Panc1 (cell line): ENCODE data around the gene HGD. TPM values are rescaled to one million over a fixed set of nuclear protein-coding genes. Genes with fewer than 3 reads are reported as not detected.
A peak's percentile ranks its signal among the peaks of the same experiment; 100 is the strongest.
"Not testable (repeated sequence)": the region's sequence is repeated elsewhere in the genome, so short reads cannot be mapped to it uniquely, and the experiment has no call there.

ENCODE experiments used
- ATAC-seq: fragments of 200-7000 bp; cut with Tn5 transposase; 2 replicates; pipeline ENCODE4 v1.9.1; 2020; ENCODE audit warnings: mild to moderate bottlenecking, moderate library complexity
- BruUV-seq: library from RNA; stranded (reverse); fragments of 400-500 nt; replicated peaks from 2 replicates; lab custom pipeline; 2021; lab: Mats Ljungman, UMichigan
- CTCF ChIA-PET: fragments of 300-600 bp; sonication (Branson Sonifier 250); formaldehyde crosslinking; loops from one replicate; lab custom pipeline; 2022; ENCODE audit warnings: antibody characterized with exemption; lab: Charles Lee
- POLR2A ChIA-PET: fragments of 300-600 bp; sonication (Branson Sonifier 250); formaldehyde crosslinking; loops from one replicate; lab custom pipeline; 2022; ENCODE audit warnings: antibody characterized with exemption; lab: Charles Lee
- DNase-seq: peaks from one replicate; pipeline ENCODE4 v3.0.0-alpha.2; 2010; ENCODE audit warnings: low read depth, low spot score
- H3K27ac ChIP-seq: 2 replicates; pipeline ENCODE4 v1.5.1; 2011; ENCODE audit warnings: mild to moderate bottlenecking, low read length, inconsistent platforms
- H3K27me3 ChIP-seq: fragments of 200-500 bp; sonication (Bioruptor generic); 2 replicates; pipeline ENCODE4 v1.6.0; 2014; ENCODE audit warnings: low read length, inconsistent platforms; ENCODE audit not compliant: control insufficient read depth, insufficient read depth
- H3K36me3 ChIP-seq: fragments of 200-500 bp; sonication (Bioruptor generic); 2 replicates; pipeline ENCODE4 v1.5.1; 2014; ENCODE audit warnings: inconsistent platforms, mild to moderate bottlenecking, low read length, moderate library complexity; ENCODE audit not compliant: control insufficient read depth, insufficient read depth
- H3K4me1 ChIP-seq: 2 replicates; pipeline ENCODE4 v1.5.1; 2011; ENCODE audit warnings: inconsistent platforms, mild to moderate bottlenecking, low read length, moderate library complexity; ENCODE audit not compliant: control insufficient read depth, insufficient read depth
- H3K4me3 ChIP-seq, 2 experiments: 2 replicates each; pipeline ENCODE4 v1.5.1; 2011 to 2012; ENCODE audit warnings: low read depth in 2 of 2, low read length in 2 of 2, mild to moderate bottlenecking in 2 of 2, inconsistent platforms in 1 of 2, moderate library complexity in 1 of 2
- H3K9me3 ChIP-seq: fragments of 200-500 bp; sonication (Bioruptor generic); 2 replicates; pipeline ENCODE4 v1.5.1; 2014; ENCODE audit warnings: low read depth, mild to moderate bottlenecking, inconsistent platforms, low read length, moderate library complexity; ENCODE audit not compliant: control insufficient read depth, insufficient read depth
- POLR2AphosphoS5 ChIP-seq: IDR thresholded peaks from 2 replicates; pipeline ENCODE4 v1.6.1; 2012; ENCODE audit warnings: mild to moderate bottlenecking, low read depth, low read length, moderate library complexity
- REST ChIP-seq, 2 experiments: IDR thresholded peaks; 2 replicates each; pipeline ENCODE4 v1.6.1; 2011 to 2012; ENCODE audit warnings: low read depth in 2 of 2, control low read depth in 1 of 2, low read length in 1 of 2, mild to moderate bottlenecking in 1 of 2, moderate library complexity in 1 of 2; ENCODE audit not compliant: insufficient read depth in 1 of 2
- SIN3A ChIP-seq: IDR thresholded peaks from 2 replicates; pipeline ENCODE4 v1.6.1; 2012; ENCODE audit warnings: low read depth, mild to moderate bottlenecking, low read length, moderate library complexity, borderline replicate concordance; ENCODE audit not compliant: insufficient read depth
- TCF7L2 ChIP-seq: IDR thresholded peaks from 2 replicates; pipeline ENCODE4 v1.6.1; 2011; ENCODE audit warnings: mild to moderate bottlenecking, low read depth, low read length, inconsistent platforms
- in situ Hi-C: cut with HindIII; loops from 2 replicates; pipeline ENCODE4 v1.10.0; 2016; ENCODE audit warnings: low sequenced_read_pairs, low pct_unique_long_range_greater_than_20kb
- intact Hi-C: fragments of 100-400 bp; cut with micrococcal nuclease; formaldehyde crosslinking; loops from one replicate; pipeline ENCODE4 v1.10.0; 2022; ENCODE audit not compliant: unreplicated experiment
- total RNA-seq: library from RNA; stranded (reverse); gene quantifications from one replicate; pipeline ENCODE4 v1.2.1, GENCODE V29; 2021; ENCODE audit not compliant: unreplicated experiment
- TF ChIP-seq, protein P1 (sequence below): fragments of 450-650 bp; IDR thresholded peaks from 2 replicates; pipeline ENCODE4 v1.5.1; 2017; ENCODE audit warnings: mild to moderate bottlenecking

HGD gene
- total RNA-seq, 1 experiment from 2014 or later = 0.59 TPM

DNA sequence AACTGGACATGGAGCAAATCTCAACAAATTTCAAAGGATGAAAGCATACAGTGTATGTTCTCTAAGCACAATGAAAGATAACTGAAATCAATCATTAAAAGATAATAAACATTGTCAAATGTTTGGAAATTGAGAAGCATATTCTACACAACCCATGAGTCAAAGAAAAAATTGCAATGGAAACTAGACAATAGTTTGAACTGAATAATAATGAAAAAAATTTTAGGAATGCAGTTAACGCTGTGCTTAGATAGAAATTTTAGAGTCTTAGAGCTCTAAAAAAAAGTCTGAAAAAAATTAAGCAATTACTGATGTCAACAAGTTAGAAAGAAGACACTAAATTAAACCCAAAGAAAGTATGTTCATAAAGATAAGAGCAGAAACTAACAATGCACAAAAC lies 44.8 kb upstream of the HGD start:
- DNase-seq = no peak
- no peak for ATAC-seq
- TF ChIP-seq POLR2AphosphoS5 = no peak
- TF ChIP-seq SIN3A = no peak
- no peak for TF ChIP-seq TCF7L2
- TF ChIP-seq, protein P1, sequence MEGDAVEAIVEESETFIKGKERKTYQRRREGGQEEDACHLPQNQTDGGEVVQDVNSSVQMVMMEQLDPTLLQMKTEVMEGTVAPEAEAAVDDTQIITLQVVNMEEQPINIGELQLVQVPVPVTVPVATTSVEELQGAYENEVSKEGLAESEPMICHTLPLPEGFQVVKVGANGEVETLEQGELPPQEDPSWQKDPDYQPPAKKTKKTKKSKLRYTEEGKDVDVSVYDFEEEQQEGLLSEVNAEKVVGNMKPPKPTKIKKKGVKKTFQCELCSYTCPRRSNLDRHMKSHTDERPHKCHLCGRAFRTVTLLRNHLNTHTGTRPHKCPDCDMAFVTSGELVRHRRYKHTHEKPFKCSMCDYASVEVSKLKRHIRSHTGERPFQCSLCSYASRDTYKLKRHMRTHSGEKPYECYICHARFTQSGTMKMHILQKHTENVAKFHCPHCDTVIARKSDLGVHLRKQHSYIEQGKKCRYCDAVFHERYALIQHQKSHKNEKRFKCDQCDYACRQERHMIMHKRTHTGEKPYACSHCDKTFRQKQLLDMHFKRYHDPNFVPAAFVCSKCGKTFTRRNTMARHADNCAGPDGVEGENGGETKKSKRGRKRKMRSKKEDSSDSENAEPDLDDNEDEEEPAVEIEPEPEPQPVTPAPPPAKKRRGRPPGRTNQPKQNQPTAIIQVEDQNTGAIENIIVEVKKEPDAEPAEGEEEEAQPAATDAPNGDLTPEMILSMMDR = no peak
- no peak for TF ChIP-seq REST (IDR thresholded peaks at IDR 0.05; ENCODE audit: insufficient read depth in 1 of 2, low read depth in 2 of 2, low read length in 1 of 2)
- H3K9me3 ChIP-seq = no peaks in the 10 kb centered on the region
- POLR2A ChIA-PET = no interaction called here
- no peaks in the 10 kb centered on the region for H3K36me3 ChIP-seq
- H3K4me3 ChIP-seq = no peak overlapping the region
- no TSS peak for BruUV-seq
- intact Hi-C loops = no loop called here
- H3K27ac ChIP-seq = no peak overlapping the region
- no peaks in the 10 kb centered on the region for H3K27me3 ChIP-seq
- in situ Hi-C loops = no loop called here
- no peaks in the 10 kb centered on the region for H3K4me1 ChIP-seq
- CTCF ChIA-PET = no interaction called here

- BruUV-seq, POLR2A ChIA-PET, H3K9me3 ChIP-seq, intact Hi-C loops, ATAC-seq, in situ Hi-C loops, H3K36me3 ChIP-seq, H3K4me1 ChIP-seq, H3K27me3 ChIP-seq, CTCF ChIA-PET, DNase-seq: not testable (repeated sequence)
- Histone ChIP-seq H3K4me3 (peak overlapping the region; percentile 21 to 44), H3K27ac (0 out of 2 replicates have a peak overlapping the region, but pooled peaks have one; percentile 23)
Measured at GRCh38 chr3:120719167-120719834, 37.3 kb upstream of the HGD start.

DNA sequence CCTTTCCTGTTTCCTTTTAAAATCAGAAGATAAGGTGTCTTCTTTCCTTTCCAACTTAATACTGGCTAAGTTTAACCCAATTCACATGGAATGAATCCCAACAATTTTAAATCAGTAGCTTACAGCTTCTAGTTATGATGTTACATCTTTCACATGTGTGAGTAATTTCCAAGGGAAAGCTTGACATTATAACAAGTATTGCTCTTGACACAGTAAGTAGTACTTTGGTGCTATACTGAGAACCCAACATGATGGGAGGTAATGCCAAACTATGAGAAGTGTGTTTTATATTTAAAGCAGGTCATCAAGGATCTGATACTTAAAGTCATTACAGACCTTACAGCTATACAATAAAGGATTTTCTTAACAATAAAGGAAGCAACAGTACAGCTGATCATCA lies 31.2 kb upstream of the HGD start:
- Histone ChIP-seq H3K4me3 (no peak overlapping the region), H3K4me1 (no peaks in the 10 kb centered on the region), H3K36me3 (no peaks in the 10 kb centered on the region), H3K27me3 (no peaks in the 10 kb centered on the region), H3K27ac (no peak overlapping the region), H3K9me3 (no peaks in the 10 kb centered on the region)
- TF ChIP-seq SIN3A (no peak), REST (IDR thresholded peaks at IDR 0.05; ENCODE audit: insufficient read depth in 1 of 2, low read depth in 2 of 2, low read length in 1 of 2) (no peak)
- in situ Hi-C loops = no loop called here
- ATAC-seq = no peak
- intact Hi-C loops = no loop called here
- ChIA-PET CTCF (no interaction called here), POLR2A (interaction anchor here (0.7 kb wide), 1 partner anchor 981 kb away, joined by 11 read pairs; no protein-coding TSS in a partner anchor)
- no TSS peak for BruUV-seq
- DNase-seq = no peak
